ENCODE data around the gene OR2L8. TPM values are rescaled to one million over a fixed set of nuclear protein-coding genes. Genes with fewer than 3 reads are reported as not detected.

Gene OR2L8
- polyA plus RNA-seq, 3 donors = not detected

DNA sequence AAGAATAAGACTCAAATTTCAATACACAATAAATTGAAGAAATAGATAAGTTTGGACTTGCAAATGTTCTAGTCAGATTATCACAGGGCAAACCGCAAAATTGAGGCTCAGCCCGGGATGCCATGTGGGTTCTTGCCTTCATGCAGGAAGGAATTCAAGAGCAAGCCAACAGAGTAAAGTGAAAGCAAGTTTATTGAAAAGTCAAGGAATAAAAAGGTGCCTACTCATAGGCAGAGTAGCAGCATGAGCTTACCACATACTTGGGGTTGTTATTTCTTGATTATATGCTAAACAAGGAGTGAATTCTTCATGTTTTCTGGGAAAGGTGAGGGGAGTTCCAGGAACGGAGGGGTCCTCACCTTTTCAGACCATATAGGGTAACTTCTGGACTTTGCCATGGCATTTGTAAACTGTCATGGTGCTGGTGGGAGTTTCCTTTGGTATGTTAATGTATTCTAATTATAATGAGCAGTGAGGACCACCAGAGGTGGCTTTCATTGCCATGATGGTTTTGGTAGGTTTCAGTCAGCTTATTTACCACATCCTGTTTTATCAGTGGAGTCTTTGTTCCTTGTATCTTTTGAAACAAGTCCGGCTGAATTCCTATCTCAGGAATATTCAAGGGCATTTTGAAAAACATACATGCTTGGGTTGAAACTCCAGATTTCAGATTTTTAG lies 14.4 kb downstream of the OR2L8 start:
- 0% methylated on average over 2 of the region's 4 CpGs for WGBS (ENCODE audit: insufficient coverage)
- DNase-seq = no peak
- Histone ChIP-seq H3K36me3 (replicated peaks in 1 of 2; ENCODE audit: control insufficient read depth in 1 of 2, insufficient read depth in 2 of 2, low read length in 2 of 2) (no peaks in the 10 kb centered on the region), H3K27me3 (ENCODE audit: control insufficient read depth in 2 of 2, insufficient read depth in 2 of 2, low read length in 2 of 2) (no peaks in the 10 kb centered on the region), H4K20me1 (ENCODE audit: insufficient read depth, low read length) (no peaks in the 10 kb centered on the region), H3K4me2 (replicated peaks; ENCODE audit: extremely low read depth, low read length, poor library complexity, severe bottlenecking) (no peak overlapping the region), H3K4me1 (ENCODE audit: control insufficient read depth in 1 of 2, insufficient read depth in 2 of 2, low read length in 2 of 2) (peaks cover 0 to 7% of the 10 kb centered on the region in 2 donors), H3K27ac (ENCODE audit: low read depth in 1 of 2, low read length in 2 of 2) (no peak overlapping the region), H3K79me2 (ENCODE audit: insufficient read depth, low read length) (no peaks in the 10 kb centered on the region), H2AFZ (ENCODE audit: insufficient read depth, low read depth, low read length, poor library complexity, severe bottlenecking) (no peak overlapping the region), H3K9ac (ENCODE audit: insufficient read depth, low read length, poor library complexity, severe bottlenecking) (no peak overlapping the region), H3K4me3 (replicated peaks in 1 of 3; ENCODE audit: low read depth in 2 of 3, low read length in 3 of 3) (no peak overlapping the region), H3K9me3 (replicated peaks in 1 of 2; ENCODE audit: control insufficient read depth in 1 of 2, insufficient read depth in 1 of 2, low read length in 2 of 2) (no peaks in the 10 kb centered on the region)
- peaks cover 2 to 7% (median 4%) of the 10 kb centered on the region in 7 donors for H3K9me3 Mint-ChIP-seq
- H3K4me3 Mint-ChIP-seq = no peak overlapping the region
- peaks cover 21% of the 10 kb centered on the region for H3K4me1 Mint-ChIP-seq
- no peak overlapping the region for H3K27ac Mint-ChIP-seq
- H3K36me3 Mint-ChIP-seq = no peaks in the 10 kb centered on the region
- TF ChIP-seq, protein P1, sequence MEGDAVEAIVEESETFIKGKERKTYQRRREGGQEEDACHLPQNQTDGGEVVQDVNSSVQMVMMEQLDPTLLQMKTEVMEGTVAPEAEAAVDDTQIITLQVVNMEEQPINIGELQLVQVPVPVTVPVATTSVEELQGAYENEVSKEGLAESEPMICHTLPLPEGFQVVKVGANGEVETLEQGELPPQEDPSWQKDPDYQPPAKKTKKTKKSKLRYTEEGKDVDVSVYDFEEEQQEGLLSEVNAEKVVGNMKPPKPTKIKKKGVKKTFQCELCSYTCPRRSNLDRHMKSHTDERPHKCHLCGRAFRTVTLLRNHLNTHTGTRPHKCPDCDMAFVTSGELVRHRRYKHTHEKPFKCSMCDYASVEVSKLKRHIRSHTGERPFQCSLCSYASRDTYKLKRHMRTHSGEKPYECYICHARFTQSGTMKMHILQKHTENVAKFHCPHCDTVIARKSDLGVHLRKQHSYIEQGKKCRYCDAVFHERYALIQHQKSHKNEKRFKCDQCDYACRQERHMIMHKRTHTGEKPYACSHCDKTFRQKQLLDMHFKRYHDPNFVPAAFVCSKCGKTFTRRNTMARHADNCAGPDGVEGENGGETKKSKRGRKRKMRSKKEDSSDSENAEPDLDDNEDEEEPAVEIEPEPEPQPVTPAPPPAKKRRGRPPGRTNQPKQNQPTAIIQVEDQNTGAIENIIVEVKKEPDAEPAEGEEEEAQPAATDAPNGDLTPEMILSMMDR (IDR thresholded peaks at IDR 0.05) = no peak
- intact Hi-C loops (cut with micrococcal nuclease) = no loop called here
- peaks cover 0 to 3% (median 0%) of the 10 kb centered on the region in 3 donors for H3K27me3 Mint-ChIP-seq (ENCODE audit: low read depth in 3 of 3)

- no peak within 1 kb of the TSS for H3K4me2 ChIP-seq (replicated peaks; ENCODE audit: extremely low read depth, low read length, poor library complexity, severe bottlenecking)
- no peak within 1 kb of the TSS for H2AFZ ChIP-seq (ENCODE audit: insufficient read depth, low read depth, low read length, poor library complexity, severe bottlenecking)
- Mint-ChIP-seq H3K27ac (peak within 1 kb of the TSS in 2 of 7 donors; percentile 58 to 66), H3K4me3 (no peak within 1 kb of the TSS), H3K36me3 (no peaks in the 10 kb centered on the region), H3K27me3 (ENCODE audit: low read depth in 3 of 3) (peaks cover 0 to 3% (median 0%) of the 10 kb centered on the region in 3 donors), H3K9me3 (peaks cover 0 to 7% (median 0%) of the 10 kb centered on the region in 7 donors), H3K4me1 (peaks cover 21% of the 10 kb centered on the region)
- H4K20me1 ChIP-seq (ENCODE audit: insufficient read depth, low read length) = no peaks in the 10 kb centered on the region
- H3K9me3 ChIP-seq (replicated peaks in 1 of 2; ENCODE audit: control insufficient read depth in 1 of 2, insufficient read depth in 1 of 2, low read length in 2 of 2) = no peaks in the 10 kb centered on the region
- H3K4me1 ChIP-seq (ENCODE audit: control insufficient read depth in 1 of 2, insufficient read depth in 2 of 2, low read length in 2 of 2) = peaks cover 0 to 7% of the 10 kb centered on the region in 2 donors
- intact Hi-C loops (cut with micrococcal nuclease) = no loop called here
- H3K27ac ChIP-seq (ENCODE audit: low read depth in 1 of 2, low read length in 2 of 2) = peak within 1 kb of the TSS in 1 of 2 donors; percentile 10
- no CpG with 5 or more reads among the region's 2 CpGs for WGBS (ENCODE audit: insufficient coverage)
- DNase-seq = no peak
- no peaks in the 10 kb centered on the region for H3K27me3 ChIP-seq (ENCODE audit: control insufficient read depth in 2 of 2, insufficient read depth in 2 of 2, low read length in 2 of 2)
- H3K79me2 ChIP-seq (ENCODE audit: insufficient read depth, low read length) = no peaks in the 10 kb centered on the region
- no peaks in the 10 kb centered on the region for H3K36me3 ChIP-seq (replicated peaks in 1 of 2; ENCODE audit: control insufficient read depth in 1 of 2, insufficient read depth in 2 of 2, low read length in 2 of 2)
- H3K9ac ChIP-seq (ENCODE audit: insufficient read depth, low read length, poor library complexity, severe bottlenecking) = no peak within 1 kb of the TSS
- H3K4me3 ChIP-seq (replicated peaks in 1 of 3; ENCODE audit: low read depth in 2 of 3, low read length in 3 of 3) = no peak within 1 kb of the TSS
- TF ChIP-seq, protein P1 (IDR thresholded peaks at IDR 0.05) = no peak
Observed at GRCh38 chr1:247964933-247965332, 16.3 kb downstream of the OR2L8 start, which contains the start of gene OR2AK2. OR2AK2 (plus strand) TSS chr1:247965233; CDS start chr1:247965377, 144 bp downstream.
